ENCODE data around the gene NANOS2. TPM values are rescaled to one million over a fixed set of nuclear protein-coding genes. Genes with fewer than 3 reads are reported as not detected.
A peak's percentile ranks its signal among the peaks of the same experiment; 100 is the strongest.

Gene NANOS2
- total and polyA plus RNA-seq, 9 of the 15 experiments (the other 6 are each of a cell fraction or from before 2014, with no cell fraction given), result not detected

GRCh38 chr19:45882652-45883585 is 31.7 kb downstream of the NANOS2 start (continued):
- TF ChIP-seq, protein P1, sequence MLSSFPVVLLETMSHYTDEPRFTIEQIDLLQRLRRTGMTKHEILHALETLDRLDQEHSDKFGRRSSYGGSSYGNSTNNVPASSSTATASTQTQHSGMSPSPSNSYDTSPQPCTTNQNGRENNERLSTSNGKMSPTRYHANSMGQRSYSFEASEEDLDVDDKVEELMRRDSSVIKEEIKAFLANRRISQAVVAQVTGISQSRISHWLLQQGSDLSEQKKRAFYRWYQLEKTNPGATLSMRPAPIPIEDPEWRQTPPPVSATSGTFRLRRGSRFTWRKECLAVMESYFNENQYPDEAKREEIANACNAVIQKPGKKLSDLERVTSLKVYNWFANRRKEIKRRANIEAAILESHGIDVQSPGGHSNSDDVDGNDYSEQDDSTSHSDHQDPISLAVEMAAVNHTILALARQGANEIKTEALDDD (IDR thresholded peaks at IDR 0.05), result no peak
- TF ChIP-seq, protein P2, sequence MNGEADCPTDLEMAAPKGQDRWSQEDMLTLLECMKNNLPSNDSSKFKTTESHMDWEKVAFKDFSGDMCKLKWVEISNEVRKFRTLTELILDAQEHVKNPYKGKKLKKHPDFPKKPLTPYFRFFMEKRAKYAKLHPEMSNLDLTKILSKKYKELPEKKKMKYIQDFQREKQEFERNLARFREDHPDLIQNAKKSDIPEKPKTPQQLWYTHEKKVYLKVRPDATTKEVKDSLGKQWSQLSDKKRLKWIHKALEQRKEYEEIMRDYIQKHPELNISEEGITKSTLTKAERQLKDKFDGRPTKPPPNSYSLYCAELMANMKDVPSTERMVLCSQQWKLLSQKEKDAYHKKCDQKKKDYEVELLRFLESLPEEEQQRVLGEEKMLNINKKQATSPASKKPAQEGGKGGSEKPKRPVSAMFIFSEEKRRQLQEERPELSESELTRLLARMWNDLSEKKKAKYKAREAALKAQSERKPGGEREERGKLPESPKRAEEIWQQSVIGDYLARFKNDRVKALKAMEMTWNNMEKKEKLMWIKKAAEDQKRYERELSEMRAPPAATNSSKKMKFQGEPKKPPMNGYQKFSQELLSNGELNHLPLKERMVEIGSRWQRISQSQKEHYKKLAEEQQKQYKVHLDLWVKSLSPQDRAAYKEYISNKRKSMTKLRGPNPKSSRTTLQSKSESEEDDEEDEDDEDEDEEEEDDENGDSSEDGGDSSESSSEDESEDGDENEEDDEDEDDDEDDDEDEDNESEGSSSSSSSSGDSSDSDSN (IDR thresholded peaks at IDR 0.05; ENCODE audit: borderline replicate concordance in 1 of 2, low read depth in 2 of 2, low read length in 2 of 2), result no peak
- TF ChIP-seq GABPB1 (CRISPR knock-in tag; IDR thresholded peaks at IDR 0.05) (peak; percentile 72), ZBED1 (IDR thresholded peaks at IDR 0.05) (peak; percentile 50; the same call in 1 of the 2 replicates), SPI1 (IDR thresholded peaks at IDR 0.05; ENCODE audit: borderline replicate concordance, low read depth, low read length) (no peak), IRF2 (CRISPR knock-in tag; IDR thresholded peaks at IDR 0.05) (no peak), ZNF263 (CRISPR knock-in tag; IDR thresholded peaks at IDR 0.05; ENCODE audit: borderline replicate concordance) (peak; percentile 48; the same call in 1 of the 2 replicates), SMARCE1 (IDR thresholded peaks at IDR 0.05) (0 out of 2 replicates have a peak, but pooled peaks have one; percentile 17), ZNF77 (CRISPR knock-in tag; IDR thresholded peaks at IDR 0.05) (no peak), SIRT6 (IDR thresholded peaks at IDR 0.05; ENCODE audit: low read depth, low read length) (no peak), RBBP5 (IDR thresholded peaks at IDR 0.05; ENCODE audit: borderline replicate concordance, insufficient read depth, low read length, poor library complexity, severe bottlenecking) (no peak), ZNF165 (CRISPR knock-in tag; IDR thresholded peaks at IDR 0.05; ENCODE audit: borderline replicate concordance) (no peak), ZNF143 (CRISPR knock-in tag; IDR thresholded peaks at IDR 0.05) (peak; percentile 65), TRIM24 (IDR thresholded peaks at IDR 0.05) (no peak), XRCC5 (IDR thresholded peaks at IDR 0.05; ENCODE audit: low read depth, low read length) (peak; percentile 99), ESRRA (IDR thresholded peaks at IDR 0.05; ENCODE audit: borderline replicate concordance, low read depth) (peak; percentile 97), CHD1 (IDR thresholded peaks at IDR 0.05; ENCODE audit: low read length) (peak; percentile 59), ZEB2 (IDR thresholded peaks at IDR 0.05) (0 out of 2 replicates have a peak, but pooled peaks have one; percentile 19), ZNF785 (CRISPR knock-in tag; IDR thresholded peaks at IDR 0.05) (no peak)
- TF ChIP-seq, protein P3, sequence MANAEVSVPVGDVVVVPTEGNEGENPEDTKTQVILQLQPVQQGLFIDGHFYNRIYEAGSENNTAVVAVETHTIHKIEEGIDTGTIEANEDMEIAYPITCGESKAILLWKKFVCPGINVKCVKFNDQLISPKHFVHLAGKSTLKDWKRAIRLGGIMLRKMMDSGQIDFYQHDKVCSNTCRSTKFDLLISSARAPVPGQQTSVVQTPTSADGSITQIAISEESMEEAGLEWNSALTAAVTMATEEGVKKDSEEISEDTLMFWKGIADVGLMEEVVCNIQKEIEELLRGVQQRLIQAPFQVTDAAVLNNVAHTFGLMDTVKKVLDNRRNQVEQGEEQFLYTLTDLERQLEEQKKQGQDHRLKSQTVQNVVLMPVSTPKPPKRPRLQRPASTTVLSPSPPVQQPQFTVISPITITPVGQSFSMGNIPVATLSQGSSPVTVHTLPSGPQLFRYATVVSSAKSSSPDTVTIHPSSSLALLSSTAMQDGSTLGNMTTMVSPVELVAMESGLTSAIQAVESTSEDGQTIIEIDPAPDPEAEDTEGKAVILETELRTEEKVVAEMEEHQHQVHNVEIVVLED (CRISPR knock-in tag; IDR thresholded peaks at IDR 0.05), result 0 out of 2 replicates have a peak, but pooled peaks have one; percentile 15
- TF ChIP-seq, protein P4, sequence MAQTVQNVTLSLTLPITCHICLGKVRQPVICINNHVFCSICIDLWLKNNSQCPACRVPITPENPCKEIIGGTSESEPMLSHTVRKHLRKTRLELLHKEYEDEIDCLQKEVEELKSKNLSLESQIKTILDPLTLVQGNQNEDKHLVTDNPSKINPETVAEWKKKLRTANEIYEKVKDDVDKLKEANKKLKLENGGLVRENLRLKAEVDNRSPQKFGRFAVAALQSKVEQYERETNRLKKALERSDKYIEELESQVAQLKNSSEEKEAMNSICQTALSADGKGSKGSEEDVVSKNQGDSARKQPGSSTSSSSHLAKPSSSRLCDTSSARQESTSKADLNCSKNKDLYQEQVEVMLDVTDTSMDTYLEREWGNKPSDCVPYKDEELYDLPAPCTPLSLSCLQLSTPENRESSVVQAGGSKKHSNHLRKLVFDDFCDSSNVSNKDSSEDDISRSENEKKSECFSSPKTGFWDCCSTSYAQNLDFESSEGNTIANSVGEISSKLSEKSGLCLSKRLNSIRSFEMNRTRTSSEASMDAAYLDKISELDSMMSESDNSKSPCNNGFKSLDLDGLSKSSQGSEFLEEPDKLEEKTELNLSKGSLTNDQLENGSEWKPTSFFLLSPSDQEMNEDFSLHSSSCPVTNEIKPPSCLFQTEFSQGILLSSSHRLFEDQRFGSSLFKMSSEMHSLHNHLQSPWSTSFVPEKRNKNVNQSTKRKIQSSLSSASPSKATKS (CRISPR knock-in tag; IDR thresholded peaks at IDR 0.05), result no peak

Measured in K562 (cell line).